Measurements from ENCODE around the gene CPA5. TPM values are rescaled to one million over a fixed set of nuclear protein-coding genes. Genes with fewer than 3 reads are reported as not detected.

CPA5 gene
- total RNA-seq, 1 experiment from 2014 or later: not detected

DNA sequence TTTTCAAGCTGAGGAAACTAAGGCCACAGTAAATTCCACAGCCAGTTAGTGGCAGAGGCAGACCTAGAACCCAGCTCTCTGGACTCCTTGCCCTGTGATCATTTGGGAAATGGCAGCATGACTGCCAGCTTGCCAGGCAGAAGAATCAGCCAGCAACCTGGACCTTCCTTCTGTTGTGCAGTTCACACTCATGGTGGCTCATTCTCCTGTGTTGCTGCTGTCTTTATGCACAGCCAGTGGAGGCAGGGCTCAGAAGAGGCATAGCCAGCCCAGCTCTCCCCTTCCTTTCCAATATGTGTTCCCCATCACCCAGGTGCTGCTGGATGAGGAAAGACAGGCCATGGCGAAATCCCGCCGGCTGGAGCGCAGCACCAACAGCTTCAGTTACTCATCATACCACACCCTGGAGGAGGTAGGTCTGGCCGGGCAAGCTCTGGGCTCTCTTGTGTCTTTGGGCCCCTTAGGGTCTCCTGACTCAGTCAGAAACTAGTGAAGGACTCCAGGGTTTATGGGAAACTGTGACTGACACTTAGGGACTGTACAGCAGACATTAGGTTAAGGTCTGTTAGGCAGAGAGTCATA, 14.8 kb downstream of the CPA5 start:
- Histone ChIP-seq H4K8ac (replicated peaks; ENCODE audit: insufficient read length, low read depth, low read length) (no peak overlapping the region), H3K9me3 (ENCODE audit: control insufficient read depth, low read depth, low read length) (no peaks in the 10 kb centered on the region), H2AFZ (ENCODE audit: low read length) (no peak overlapping the region), H3K27me3 (ENCODE audit: insufficient read depth, low read length) (no peaks in the 10 kb centered on the region), H3T11ph (ENCODE audit: low read length) (no peak overlapping the region), H2BK12ac (ENCODE audit: insufficient read length, low read depth, low read length) (no peak overlapping the region), H2BK5ac (ENCODE audit: insufficient read length, low read length) (no peak overlapping the region), H3K4me1 (ENCODE audit: insufficient read depth, low read length) (peaks cover 7% of the 10 kb centered on the region; the same call in 1 of the 2 replicates), H2AK5ac (ENCODE audit: insufficient read length, low read length) (no peak overlapping the region), H3K27ac (ENCODE audit: insufficient read length, low read depth, low read length) (no peak overlapping the region), H3K23me2 (ENCODE audit: insufficient read length, low read depth, low read length, poor library complexity, severe bottlenecking) (no peaks in the 10 kb centered on the region), H3K23ac (ENCODE audit: insufficient read length, low read depth, low read length) (no peak overlapping the region), H2BK15ac (ENCODE audit: low read depth, low read length) (no peak overlapping the region), H3K14ac (ENCODE audit: insufficient read depth, low read length) (no peak overlapping the region), H4K20me1 (ENCODE audit: control insufficient read depth, insufficient read depth, insufficient read length) (no peaks in the 10 kb centered on the region), H2BK20ac (ENCODE audit: low read depth, low read length, poor library complexity, severe bottlenecking) (no peak overlapping the region), H3K9ac (ENCODE audit: extremely low read depth, insufficient read length, low read length) (no peak overlapping the region), H3K4me2 (ENCODE audit: insufficient read depth, insufficient read length, low read length) (no peak overlapping the region), H3K18ac (ENCODE audit: insufficient read length, low read depth, low read length) (no peak overlapping the region), H4K91ac (ENCODE audit: insufficient read length, low read depth, low read length) (no peak overlapping the region), H3K79me1 (ENCODE audit: insufficient read depth, low read depth, low read length, poor library complexity, severe bottlenecking) (no peaks in the 10 kb centered on the region), H3K4ac (ENCODE audit: low read depth, low read length) (no peak overlapping the region), H4K5ac (ENCODE audit: insufficient read length, low read depth, low read length) (no peak overlapping the region), H3K79me2 (ENCODE audit: insufficient read depth, low read length) (no peaks in the 10 kb centered on the region), H2BK120ac (ENCODE audit: low read depth, low read length, poor library complexity, severe bottlenecking) (no peak overlapping the region), H3K56ac (ENCODE audit: insufficient read length, low read depth, low read length) (no peak overlapping the region)
- peaks cover 0 to 8% (median 2%) of the 10 kb centered on the region in 3 experiments; a peak in 3 of 7 replicates for H3K36me3 Mint-ChIP-seq (ENCODE audit: insufficient read depth in 1 of 3, low read depth in 3 of 3)
- DNase-seq: no peak
- peaks cover 11 to 12% of the 10 kb centered on the region in 2 experiments for H3K4me1 Mint-ChIP-seq
- no CpG with 5 or more reads among the region's 5 CpGs for WGBS (ENCODE audit: extremely low coverage, insufficient read length, low lambda C conversion rate)
- no peak overlapping the region for H3K4me3 Mint-ChIP-seq
- H3K27ac Mint-ChIP-seq: no peak overlapping the region
- peaks cover 6 to 7% of the 10 kb centered on the region in 2 experiments; a peak in 4 of 5 replicates for H3K9me3 Mint-ChIP-seq
- TF ChIP-seq, protein P1, sequence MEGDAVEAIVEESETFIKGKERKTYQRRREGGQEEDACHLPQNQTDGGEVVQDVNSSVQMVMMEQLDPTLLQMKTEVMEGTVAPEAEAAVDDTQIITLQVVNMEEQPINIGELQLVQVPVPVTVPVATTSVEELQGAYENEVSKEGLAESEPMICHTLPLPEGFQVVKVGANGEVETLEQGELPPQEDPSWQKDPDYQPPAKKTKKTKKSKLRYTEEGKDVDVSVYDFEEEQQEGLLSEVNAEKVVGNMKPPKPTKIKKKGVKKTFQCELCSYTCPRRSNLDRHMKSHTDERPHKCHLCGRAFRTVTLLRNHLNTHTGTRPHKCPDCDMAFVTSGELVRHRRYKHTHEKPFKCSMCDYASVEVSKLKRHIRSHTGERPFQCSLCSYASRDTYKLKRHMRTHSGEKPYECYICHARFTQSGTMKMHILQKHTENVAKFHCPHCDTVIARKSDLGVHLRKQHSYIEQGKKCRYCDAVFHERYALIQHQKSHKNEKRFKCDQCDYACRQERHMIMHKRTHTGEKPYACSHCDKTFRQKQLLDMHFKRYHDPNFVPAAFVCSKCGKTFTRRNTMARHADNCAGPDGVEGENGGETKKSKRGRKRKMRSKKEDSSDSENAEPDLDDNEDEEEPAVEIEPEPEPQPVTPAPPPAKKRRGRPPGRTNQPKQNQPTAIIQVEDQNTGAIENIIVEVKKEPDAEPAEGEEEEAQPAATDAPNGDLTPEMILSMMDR (conservative IDR thresholded peaks at IDR 0.05): no peak
- H3K27me3 Mint-ChIP-seq (ENCODE audit: low read depth): peaks cover 2% of the 10 kb centered on the region; the same call in 1 of the 2 replicates
